ENCODE results near the gene RNF224.
"Not testable (repeated sequence)": the region's sequence is repeated elsewhere in the genome, so short reads cannot be mapped to it uniquely, and the experiment has no call there.

RNF224 gene

DNA sequence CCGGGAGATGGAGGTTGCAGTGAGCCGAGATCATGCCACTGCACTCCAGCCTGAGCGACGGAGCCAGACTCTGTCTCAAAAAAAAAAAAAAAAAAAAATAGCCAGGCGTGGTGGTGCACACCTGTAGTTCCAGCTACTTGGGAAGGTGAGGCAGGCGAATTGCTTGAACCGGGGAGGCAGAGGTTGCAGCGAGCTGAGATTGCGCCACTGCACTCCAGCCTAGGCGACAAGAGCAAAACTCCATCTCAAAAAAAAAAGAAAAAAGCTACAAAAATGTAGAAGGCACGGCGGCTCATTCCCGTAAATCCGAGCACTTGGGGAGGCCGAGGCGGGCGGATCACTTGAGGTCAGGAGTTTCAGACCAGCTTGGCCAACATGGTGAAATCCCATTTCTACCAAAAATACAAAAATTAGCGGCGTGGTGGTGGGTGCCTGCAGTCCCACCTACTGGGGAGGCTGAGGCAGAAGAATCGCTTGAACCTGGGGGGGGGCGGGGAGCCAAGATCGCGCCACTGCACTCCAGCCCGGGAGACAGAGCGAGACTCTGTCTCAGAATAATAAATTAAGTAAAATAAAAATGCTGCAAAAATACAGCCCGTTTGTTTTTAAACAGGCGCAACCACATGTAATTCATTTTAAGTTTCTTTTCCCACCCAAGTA, 12.4 kb downstream of the RNF224 start:
- peaks cover 24 to 25% of the 10 kb centered on the region in 2 experiments for H3K36me3 ChIP-seq (ENCODE audit: control insufficient read depth in 1 of 2, insufficient read depth in 2 of 2, low read depth in 1 of 2, low read length in 2 of 2)
- H2AK5ac ChIP-seq (ENCODE audit: low read length, severe bottlenecking); H3K14ac ChIP-seq (ENCODE audit: low read length in 2 of 2); H4K8ac ChIP-seq (ENCODE audit: low read length); H3K23ac ChIP-seq (ENCODE audit: low read length in 2 of 2); H2BK120ac ChIP-seq (ENCODE audit: low read depth, low read length); H2AFZ ChIP-seq (ENCODE audit: low read depth, low read length); H2BK12ac ChIP-seq (ENCODE audit: low read length in 2 of 2); H4K91ac ChIP-seq (ENCODE audit: low read length); H2BK15ac ChIP-seq (ENCODE audit: low read depth, poor library complexity, severe bottlenecking); H3K18ac ChIP-seq (ENCODE audit: low read depth in 1 of 2, low read length in 2 of 2); H3K9me3 ChIP-seq (ENCODE audit: control insufficient read depth, low read length); H3K4ac ChIP-seq (ENCODE audit: low read depth in 1 of 2, low read length in 2 of 2): not testable (repeated sequence)
- peaks cover 55% of the 10 kb centered on the region for H3K4me1 ChIP-seq (ENCODE audit: control insufficient read depth, insufficient read depth, low read depth, low read length)
- H3K4me3 ChIP-seq (ENCODE audit: insufficient read depth in 1 of 2, low read depth in 1 of 2, low read length in 2 of 2), result peak overlapping the region; percentile 72 to 79
- peaks cover 0 to 11% of the 10 kb centered on the region in 2 experiments for H3K27me3 ChIP-seq (ENCODE audit: control insufficient read depth in 1 of 2, insufficient read depth in 1 of 2, low read length in 2 of 2)
- peak overlapping the region; percentile 94 for H3K4me2 ChIP-seq (ENCODE audit: low read length, poor library complexity, severe bottlenecking)
- peak; percentile 25 for DNase-seq
- peaks cover 21% of the 10 kb centered on the region for H3K79me1 ChIP-seq (replicated peaks; ENCODE audit: low read length, poor library complexity, severe bottlenecking)
- H2BK5ac ChIP-seq (ENCODE audit: low read depth, low read length, poor library complexity, severe bottlenecking), result peak overlapping the region; percentile 74
- peak overlapping the region; percentile 93 for H3K9ac ChIP-seq (ENCODE audit: low read length)
- H3K27ac ChIP-seq (ENCODE audit: low read length, poor library complexity, severe bottlenecking), result peak overlapping the region; percentile 35
- WGBS, result 49% methylated on average over 24 of the region's 27 CpGs

DNA sequence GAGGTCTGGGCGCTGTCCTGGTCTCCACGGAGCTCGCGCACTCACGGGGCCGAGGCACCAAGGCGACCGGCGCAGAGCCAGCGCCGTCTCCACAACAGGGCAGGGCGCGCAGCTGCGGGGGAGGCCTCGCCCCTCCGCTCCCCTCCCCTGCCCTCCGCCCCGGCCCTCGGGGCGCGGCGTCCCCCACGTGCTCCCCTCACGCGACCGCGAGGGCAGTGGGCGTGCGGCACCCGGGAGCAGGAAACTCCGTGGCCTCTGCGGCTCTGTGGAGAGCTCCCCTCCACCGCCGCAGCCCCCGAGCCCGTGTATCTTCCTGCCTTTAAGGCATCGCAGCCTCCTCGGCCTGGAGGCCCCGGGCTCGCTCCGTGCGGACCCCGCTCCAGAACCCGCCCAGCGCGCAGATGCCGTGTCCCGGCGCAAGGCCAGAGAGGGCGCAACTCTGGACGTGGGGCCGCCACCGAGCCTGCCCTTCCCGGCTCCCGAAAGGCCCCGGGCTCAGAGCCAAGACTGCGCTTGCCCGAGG, 13.1 kb downstream of the RNF224 start:
- Histone ChIP-seq H3K9ac (ENCODE audit: low read length) (peak overlapping the region; percentile 93), H3K79me1 (replicated peaks; ENCODE audit: low read length, poor library complexity, severe bottlenecking) (peaks cover 21% of the 10 kb centered on the region), H2BK12ac (ENCODE audit: low read length in 2 of 2) (peak overlapping the region in 1 of 2 experiments; percentile 94), H3K27me3 (ENCODE audit: control insufficient read depth in 1 of 2, insufficient read depth in 1 of 2, low read length in 2 of 2) (peaks cover 0 to 7% of the 10 kb centered on the region in 2 experiments), H3K18ac (ENCODE audit: low read depth in 1 of 2, low read length in 2 of 2) (peak overlapping the region; percentile 65 to 100), H4K8ac (ENCODE audit: low read length) (peak overlapping the region; percentile 86), H2BK120ac (ENCODE audit: low read depth, low read length) (peak overlapping the region; percentile 64), H4K91ac (ENCODE audit: low read length) (peak overlapping the region; percentile 83), H3K36me3 (ENCODE audit: control insufficient read depth in 1 of 2, insufficient read depth in 2 of 2, low read depth in 1 of 2, low read length in 2 of 2) (peaks cover 24 to 27% of the 10 kb centered on the region in 2 experiments), H2AFZ (ENCODE audit: low read depth, low read length) (peak overlapping the region; percentile 20), H3K4ac (ENCODE audit: low read depth in 1 of 2, low read length in 2 of 2) (peak overlapping the region; percentile 92 to 94), H3K9me3 (ENCODE audit: control insufficient read depth, low read length) (no peaks in the 10 kb centered on the region), H3K27ac (ENCODE audit: low read length, poor library complexity, severe bottlenecking) (peak overlapping the region; percentile 86), H2BK15ac (ENCODE audit: low read depth, poor library complexity, severe bottlenecking) (peak overlapping the region; percentile 87), H2AK5ac (ENCODE audit: low read length, severe bottlenecking) (no peak overlapping the region), H3K14ac (ENCODE audit: low read length in 2 of 2) (peak overlapping the region; percentile 83 to 88), H3K23ac (ENCODE audit: low read length in 2 of 2) (peak overlapping the region in 1 of 2 experiments; percentile 77), H3K4me3 (ENCODE audit: insufficient read depth in 1 of 2, low read depth in 1 of 2, low read length in 2 of 2) (peak overlapping the region; percentile 72 to 79), H3K4me1 (ENCODE audit: control insufficient read depth, insufficient read depth, low read depth, low read length) (peaks cover 59% of the 10 kb centered on the region), H3K4me2 (ENCODE audit: low read length, poor library complexity, severe bottlenecking) (peak overlapping the region; percentile 94), H2BK5ac (ENCODE audit: low read depth, low read length, poor library complexity, severe bottlenecking) (peak overlapping the region; percentile 74)
- under 1% methylated on average over 44 of the region's 58 CpGs for WGBS
- peak; percentile 82 for DNase-seq

DNA sequence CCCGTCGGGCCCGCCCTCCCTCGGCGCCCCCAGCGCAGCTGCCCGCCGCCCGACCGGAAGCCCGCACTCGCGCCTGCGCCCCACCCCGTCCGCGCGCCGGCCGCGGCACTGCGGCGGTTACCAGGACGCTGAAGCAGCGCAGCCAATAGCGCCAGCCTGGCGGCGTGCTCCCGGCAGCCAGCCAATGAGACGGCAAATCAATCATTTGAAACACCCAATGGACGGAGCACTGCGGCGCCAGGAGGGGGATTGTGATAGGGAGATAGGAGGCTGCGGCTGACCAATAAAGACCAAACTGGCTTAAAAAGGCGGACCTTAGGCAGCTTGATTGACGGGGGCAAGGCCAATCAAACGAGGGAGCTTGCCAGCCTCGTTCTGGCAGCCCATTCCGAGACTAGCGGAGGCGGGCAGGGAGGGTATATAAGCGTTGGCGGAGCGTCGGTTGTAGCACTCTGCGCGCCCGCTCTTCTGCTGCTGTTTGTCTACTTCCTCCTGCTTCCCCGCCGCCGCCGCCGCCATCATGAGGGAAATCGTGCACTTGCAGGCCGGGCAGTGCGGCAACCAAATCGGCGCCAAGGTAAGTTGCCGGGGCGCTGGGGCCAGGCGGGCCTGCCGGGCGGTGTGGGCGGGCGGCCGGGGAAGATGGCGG, 13.7 kb downstream of the RNF224 start, which contains the start of gene TUBB4B:
TUBB4B (plus strand) TSS at position 447 of the 649 bp plus-strand sequence; CDS start at position 521, 74 bp downstream.
- Histone ChIP-seq H3K79me1 (replicated peaks; ENCODE audit: low read length, poor library complexity, severe bottlenecking) (peaks cover 19% of the 10 kb centered on the region), H2AK5ac (ENCODE audit: low read length, severe bottlenecking) (no peak within 1 kb of the TSS), H3K18ac (ENCODE audit: low read depth in 1 of 2, low read length in 2 of 2) (peak within 1 kb of the TSS; percentile 80 to 100), H2AFZ (ENCODE audit: low read depth, low read length) (peak within 1 kb of the TSS; percentile 20), H3K4me2 (ENCODE audit: low read length, poor library complexity, severe bottlenecking) (peak within 1 kb of the TSS; percentile 94), H4K8ac (ENCODE audit: low read length) (peak within 1 kb of the TSS; percentile 86), H3K4me3 (ENCODE audit: insufficient read depth in 1 of 2, low read depth in 1 of 2, low read length in 2 of 2) (peak within 1 kb of the TSS; percentile 84 to 85), H3K14ac (ENCODE audit: low read length in 2 of 2) (peak within 1 kb of the TSS; percentile 83 to 88), H3K4ac (ENCODE audit: low read depth in 1 of 2, low read length in 2 of 2) (peak within 1 kb of the TSS; percentile 92 to 94), H3K27ac (ENCODE audit: low read length, poor library complexity, severe bottlenecking) (peak within 1 kb of the TSS; percentile 86), H3K9ac (ENCODE audit: low read length) (peak within 1 kb of the TSS; percentile 93), H2BK5ac (ENCODE audit: low read depth, low read length, poor library complexity, severe bottlenecking) (peak within 1 kb of the TSS; percentile 74), H3K36me3 (ENCODE audit: control insufficient read depth in 1 of 2, insufficient read depth in 2 of 2, low read depth in 1 of 2, low read length in 2 of 2) (peaks cover 24 to 27% of the 10 kb centered on the region in 2 experiments), H4K91ac (ENCODE audit: low read length) (peak within 1 kb of the TSS; percentile 83), H3K23ac (ENCODE audit: low read length in 2 of 2) (peak within 1 kb of the TSS in 1 of 2 experiments; percentile 84), H2BK12ac (ENCODE audit: low read length in 2 of 2) (peak within 1 kb of the TSS in 1 of 2 experiments; percentile 94), H2BK15ac (ENCODE audit: low read depth, poor library complexity, severe bottlenecking) (peak within 1 kb of the TSS; percentile 87), H3K4me1 (ENCODE audit: control insufficient read depth, insufficient read depth, low read depth, low read length) (peaks cover 58% of the 10 kb centered on the region), H3K9me3 (ENCODE audit: control insufficient read depth, low read length) (no peaks in the 10 kb centered on the region), H2BK120ac (ENCODE audit: low read depth, low read length) (peak within 1 kb of the TSS; percentile 81), H3K27me3 (ENCODE audit: control insufficient read depth in 1 of 2, insufficient read depth in 1 of 2, low read length in 2 of 2) (peaks cover 0 to 8% of the 10 kb centered on the region in 2 experiments)
- peak; percentile 100 for DNase-seq
- WGBS, result under 1% methylated on average over 58 of the region's 67 CpGs
